ENCODE data around the gene UVRAG.
A peak's percentile ranks its signal among the peaks of the same experiment; 100 is the strongest.

Gene UVRAG

GRCh38 chr11:75814677-75815344 is at the start of gene UVRAG:
Gene UVRAG, plus strand, starts transcription at chr11:75815210. Its CDS starts 198 bp downstream, at chr11:75815408.
- peak; percentile 94 to 97 for DNase-seq (ENCODE audit: extremely low read depth in 1 of 2, low read depth in 1 of 2)

- DNase-seq (ENCODE audit: extremely low read depth in 1 of 2, low read depth in 1 of 2): no peak
These were observed 48.4 kb upstream of the UVRAG start for GRCh38 chr11:75766443-75767227.

- DNase-seq (ENCODE audit: extremely low read depth in 1 of 2, low read depth in 1 of 2): no peak
These were observed 47.8 kb upstream of the UVRAG start for GRCh38 chr11:75767228-75767572.

DNA sequence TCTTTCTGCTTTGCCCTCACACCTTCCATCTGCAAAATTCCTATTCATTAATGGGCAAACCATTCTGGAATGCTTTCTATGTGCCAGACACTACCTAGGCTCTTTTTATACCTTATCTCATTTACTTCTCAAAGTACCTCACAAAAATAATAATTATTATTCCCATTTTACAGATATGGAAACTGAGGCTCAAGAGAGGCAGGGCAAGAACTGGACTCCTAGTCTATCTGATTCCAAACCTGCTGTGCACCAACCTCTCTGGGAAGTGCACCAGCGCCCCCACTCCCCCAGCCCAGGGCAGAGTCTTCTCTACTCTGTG is 47.3 kb upstream of the UVRAG start:
- no peak for DNase-seq (ENCODE audit: extremely low read depth in 1 of 2, low read depth in 1 of 2)

- peak; percentile 47 to 49 for DNase-seq (ENCODE audit: extremely low read depth in 1 of 2, low read depth in 1 of 2)
These were observed 46.7 kb upstream of the UVRAG start, which contains the start of gene DGAT2 for GRCh38 chr11:75768112-75768908. Gene DGAT2, plus strand, starts transcription at chr11:75768778. Its CDS starts 214 bp downstream, at chr11:75768992.

- no peak for DNase-seq (ENCODE audit: extremely low read depth in 1 of 2, low read depth in 1 of 2)
These were observed 45.9 kb upstream of the UVRAG start for GRCh38 chr11:75768909-75769771.

DNA sequence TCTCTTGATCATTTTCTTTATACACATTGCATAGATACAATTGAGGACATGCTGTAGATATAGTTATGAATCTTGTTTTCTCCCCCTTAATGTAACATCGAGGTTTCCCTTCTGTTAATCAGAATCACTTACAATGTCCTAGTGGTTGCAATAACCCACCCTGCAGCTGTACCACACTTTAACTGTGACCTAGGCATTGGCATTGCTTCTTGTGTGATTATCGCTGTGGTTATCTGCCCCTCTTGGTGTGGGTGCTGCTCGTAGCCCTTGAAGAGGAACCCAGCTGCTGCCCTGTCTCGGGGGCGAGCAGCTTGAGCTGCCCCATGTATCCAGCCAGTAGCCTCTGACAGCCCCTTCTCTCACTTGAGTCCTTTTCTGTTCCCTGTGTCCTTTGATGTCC is 44.9 kb upstream of the UVRAG start:
- DNase-seq (ENCODE audit: extremely low read depth in 1 of 2, low read depth in 1 of 2): no peak

- DNase-seq (ENCODE audit: extremely low read depth in 1 of 2, low read depth in 1 of 2): no peak
These were observed 43.2 kb upstream of the UVRAG start for GRCh38 chr11:75771646-75772410.

DNA sequence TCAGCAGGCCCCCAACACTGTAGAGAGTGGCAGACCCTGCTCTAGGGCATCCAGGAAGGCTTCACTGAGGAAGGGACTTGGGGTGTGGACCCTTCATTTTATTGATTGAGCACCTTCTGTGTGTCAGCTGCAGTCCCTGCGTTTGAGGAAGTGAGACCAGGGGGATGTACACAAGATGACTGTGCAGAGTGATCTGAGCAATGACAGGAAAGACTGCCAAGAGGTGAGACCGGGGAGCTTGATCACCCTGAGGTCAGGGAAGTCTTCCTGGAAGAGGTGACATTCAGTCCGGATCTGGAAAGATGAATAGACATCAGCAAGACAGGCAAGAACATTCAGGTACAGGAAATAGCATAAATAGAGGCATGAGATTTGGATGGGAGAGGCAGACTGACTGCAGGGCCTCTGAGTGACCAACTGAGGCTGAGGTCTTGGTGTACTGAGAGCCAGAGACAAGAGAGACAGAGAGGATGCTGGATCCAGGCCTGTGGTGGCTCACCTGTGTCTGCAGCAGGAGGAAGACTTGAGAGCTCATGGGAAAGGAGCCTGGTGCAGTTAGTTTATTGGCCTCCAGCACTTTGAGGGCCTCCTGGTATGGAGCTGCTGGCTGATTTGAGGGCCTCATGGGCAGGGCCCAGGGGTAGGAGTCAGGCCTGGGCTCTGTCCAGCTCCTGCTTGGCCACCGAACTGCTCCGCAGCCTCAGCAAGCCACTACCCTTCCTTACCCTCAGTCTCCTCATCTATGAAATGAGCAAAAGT is 41.2 kb upstream of the UVRAG start:
- DNase-seq (ENCODE audit: extremely low read depth in 1 of 2, low read depth in 1 of 2): peak in 1 of 2 donors; percentile 5

DNA sequence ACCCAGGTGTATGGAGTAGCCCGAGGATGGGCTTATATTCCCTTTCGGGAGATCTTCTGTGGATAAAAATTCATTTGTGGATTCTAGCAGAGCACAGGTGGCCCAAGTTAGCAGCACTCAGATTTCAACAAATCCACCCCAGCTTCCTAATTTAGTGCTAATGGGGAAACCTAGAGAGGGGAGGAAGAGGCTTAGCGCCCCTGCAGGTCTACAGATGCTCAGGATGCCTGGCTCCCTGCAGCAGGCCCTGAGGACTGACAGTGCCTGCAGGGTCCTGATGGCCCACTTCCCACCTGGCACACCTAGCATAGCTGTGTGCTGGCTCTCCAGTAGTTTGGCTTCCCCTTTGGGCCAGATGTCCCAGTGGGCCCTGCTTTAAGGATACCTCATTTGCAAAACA is 40.0 kb upstream of the UVRAG start:
- no peak for DNase-seq (ENCODE audit: extremely low read depth in 1 of 2, low read depth in 1 of 2)

DNA sequence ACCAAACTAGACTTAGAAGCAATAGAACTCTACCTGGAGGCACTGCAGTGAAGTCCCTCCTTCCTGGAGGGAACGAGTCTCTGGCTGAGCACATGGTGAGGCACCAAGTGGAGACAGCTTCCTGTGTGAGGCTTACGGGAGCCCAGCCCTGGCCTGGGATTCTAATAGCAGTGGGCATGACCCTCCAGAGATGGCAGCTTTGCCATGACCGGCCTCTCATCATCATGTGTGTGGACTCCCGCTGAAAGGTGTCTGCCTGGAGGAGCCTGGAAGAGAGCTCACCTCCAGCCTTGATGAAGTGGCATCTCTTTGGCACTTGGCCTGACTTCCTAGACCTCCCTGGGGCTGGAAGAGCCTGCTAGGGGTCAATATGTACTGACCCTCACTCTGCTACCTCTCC is 38.5 kb upstream of the UVRAG start:
- DNase-seq (ENCODE audit: extremely low read depth in 1 of 2, low read depth in 1 of 2): no peak

DNA sequence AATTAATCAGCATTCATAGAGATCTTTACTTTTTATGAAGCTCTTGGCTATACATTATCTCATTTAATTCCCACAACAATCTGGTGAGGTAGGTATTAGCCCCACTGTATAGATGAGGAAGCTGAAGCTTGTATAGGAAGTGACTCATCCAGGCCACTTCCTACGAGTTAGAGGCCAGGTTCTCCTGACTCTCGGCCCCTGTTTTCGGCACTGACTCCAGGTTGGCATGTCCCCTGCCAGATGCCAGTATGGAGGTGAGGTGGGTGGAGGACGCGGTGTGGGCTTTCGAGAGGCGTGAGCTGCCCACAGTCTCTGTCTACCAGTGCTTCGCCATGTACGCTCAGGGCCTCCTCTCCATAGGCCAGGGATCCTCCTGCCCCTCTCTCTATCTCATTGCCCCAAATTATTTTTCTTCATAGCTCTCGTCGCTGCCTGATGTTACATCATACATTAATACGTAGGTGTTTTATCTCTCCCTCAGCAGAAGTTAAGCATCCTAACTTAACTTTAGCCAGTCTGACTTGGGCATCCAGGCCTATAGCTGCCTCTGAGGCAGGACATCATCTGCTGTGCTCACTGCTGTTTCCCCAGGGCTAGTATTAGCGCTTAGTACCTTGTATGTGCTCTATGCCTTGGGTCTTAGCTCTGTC is 37.4 kb upstream of the UVRAG start:
- no peak for DNase-seq (ENCODE audit: extremely low read depth in 1 of 2, low read depth in 1 of 2)

GRCh38 chr11:75778962-75779361 is 36.0 kb upstream of the UVRAG start:
- DNase-seq (ENCODE audit: extremely low read depth in 1 of 2, low read depth in 1 of 2): no peak

GRCh38 chr11:75779960-75780359 is 35.0 kb upstream of the UVRAG start:
- no peak for DNase-seq (ENCODE audit: extremely low read depth in 1 of 2, low read depth in 1 of 2)

DNA sequence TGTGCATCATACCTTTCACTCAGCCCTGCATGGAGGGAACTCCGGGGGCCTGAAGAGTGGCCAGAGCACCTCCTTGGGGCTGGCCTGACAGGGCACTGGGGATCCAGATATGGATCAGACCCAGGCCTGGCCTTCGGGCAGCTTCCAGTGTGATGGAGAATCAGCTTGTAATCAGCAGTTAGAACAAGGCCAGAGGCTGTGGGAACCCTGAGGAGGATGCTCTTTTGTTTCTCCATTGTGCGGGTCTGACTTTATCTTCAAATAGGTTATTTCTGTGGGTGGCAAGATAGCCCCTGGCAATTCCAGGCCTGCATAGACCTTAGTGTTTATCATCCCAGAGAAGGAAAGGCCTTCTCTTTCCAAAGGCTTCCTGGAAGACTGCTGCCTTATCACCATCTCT is 34.1 kb upstream of the UVRAG start:
- no peak for DNase-seq (ENCODE audit: extremely low read depth in 1 of 2, low read depth in 1 of 2)

DNA sequence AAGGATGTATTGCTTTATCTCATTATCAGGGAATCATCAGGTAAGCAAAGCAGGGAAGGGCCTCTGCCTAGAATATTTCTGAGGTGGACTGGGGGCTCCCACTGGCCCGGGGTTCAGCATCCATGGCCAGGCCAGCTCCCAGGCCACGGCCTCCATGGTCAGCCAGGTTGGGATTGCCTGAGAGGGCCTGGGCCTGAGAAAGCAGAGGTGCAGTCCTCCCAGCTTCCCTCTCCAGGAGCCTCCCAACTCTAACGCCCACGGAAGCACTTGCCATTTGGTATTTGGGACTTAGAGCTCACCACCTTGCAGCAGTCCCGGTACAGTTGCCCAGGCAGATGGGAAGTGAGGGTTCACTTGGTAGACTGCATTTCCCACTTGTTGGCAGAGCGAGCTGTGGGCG is 33.7 kb upstream of the UVRAG start:
- no peak for DNase-seq (ENCODE audit: extremely low read depth in 1 of 2, low read depth in 1 of 2)

- DNase-seq (ENCODE audit: extremely low read depth in 1 of 2, low read depth in 1 of 2): no peak
These were observed 33.2 kb upstream of the UVRAG start for GRCh38 chr11:75781831-75782230.

DNA sequence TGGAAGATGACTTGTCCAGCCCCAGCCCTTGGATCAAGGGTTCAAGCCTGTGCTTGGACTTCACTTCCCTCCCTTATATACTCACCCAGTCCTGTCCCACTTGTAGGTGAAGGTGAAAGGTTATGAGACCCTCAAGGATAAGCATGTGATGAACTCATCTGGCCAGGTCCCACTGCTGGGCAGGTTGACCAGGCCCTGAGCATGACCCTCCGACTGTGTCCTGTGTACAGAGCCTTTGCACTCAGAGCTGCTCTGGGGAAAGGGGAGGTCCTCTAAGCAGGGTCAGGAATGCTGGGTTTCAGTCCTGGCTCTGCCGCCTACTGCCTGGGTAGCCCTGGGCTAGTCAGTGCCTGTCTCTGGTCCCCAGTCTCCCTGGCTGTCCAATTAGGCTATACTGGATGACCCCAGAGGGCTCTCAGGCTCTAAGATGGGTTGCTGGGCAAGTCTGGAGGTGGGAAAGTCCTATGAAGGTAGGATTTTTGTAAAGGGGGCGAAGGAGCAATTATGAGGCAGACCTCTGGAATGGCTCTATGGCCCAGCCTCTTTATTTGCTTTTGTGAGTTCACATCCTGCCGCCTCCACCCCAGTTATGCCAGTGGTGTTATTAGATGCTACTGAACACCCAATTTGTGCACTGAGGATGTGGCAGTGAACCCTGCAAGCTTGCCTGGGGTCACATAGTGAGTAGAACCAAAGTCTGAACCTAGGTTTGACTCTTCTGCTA is 32.3 kb upstream of the UVRAG start:
- no peak for DNase-seq (ENCODE audit: extremely low read depth in 1 of 2, low read depth in 1 of 2)
